GM19035 (cell line): ENCODE data around the gene EMP3.
"Not testable (repeated sequence)": the region's sequence is repeated elsewhere in the genome, so short reads cannot be mapped to it uniquely, and the experiment has no call there.

Experiments used
- ATAC-seq: cut with Tn5 transposase; IDR thresholded peaks from one replicate; pipeline ENCODE4 v1.9.1; 2021; ENCODE audit not compliant: unreplicated experiment

The EMP3 gene

DNA sequence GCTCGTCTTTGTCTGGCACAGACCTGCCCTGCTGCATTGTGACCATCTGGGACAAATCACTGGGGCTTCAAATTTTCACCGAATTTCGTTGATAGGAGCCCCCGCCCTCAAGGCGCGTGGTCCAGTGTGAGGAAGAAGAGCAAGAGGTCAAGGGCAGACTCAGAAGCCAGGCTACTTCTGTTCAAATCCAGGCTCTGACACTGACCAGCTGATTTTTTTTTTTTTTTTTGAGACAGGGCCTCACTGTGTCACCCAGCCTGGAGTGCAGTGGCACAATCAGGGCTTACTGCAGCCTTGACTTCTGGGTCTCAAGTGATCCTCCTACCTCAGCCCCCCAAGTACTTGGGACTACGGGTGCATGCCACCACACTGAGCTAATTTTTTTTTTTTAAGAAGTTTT is 46.0 kb downstream of the EMP3 start:
- no peak for ATAC-seq

DNA sequence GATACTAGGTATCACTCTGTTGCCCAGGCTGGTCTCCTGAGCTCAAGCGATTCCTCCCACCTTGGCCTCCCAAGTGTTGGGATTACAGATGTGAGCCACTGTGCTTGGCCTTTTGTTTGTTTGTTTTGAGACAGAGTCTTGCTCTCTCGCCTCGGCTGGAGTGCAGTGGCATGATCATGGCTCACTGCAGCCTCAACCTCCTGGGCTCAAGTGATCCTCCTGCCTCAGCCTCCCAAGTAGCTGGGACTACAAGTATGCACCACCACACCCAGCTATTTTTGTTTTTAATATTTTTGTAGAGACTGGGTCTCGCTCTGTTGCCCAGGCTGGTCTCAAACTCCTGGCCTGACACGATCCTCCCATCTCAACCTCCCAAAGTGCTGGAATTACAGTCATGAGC is 46.4 kb downstream of the EMP3 start:
- ATAC-seq = not testable (repeated sequence)

DNA sequence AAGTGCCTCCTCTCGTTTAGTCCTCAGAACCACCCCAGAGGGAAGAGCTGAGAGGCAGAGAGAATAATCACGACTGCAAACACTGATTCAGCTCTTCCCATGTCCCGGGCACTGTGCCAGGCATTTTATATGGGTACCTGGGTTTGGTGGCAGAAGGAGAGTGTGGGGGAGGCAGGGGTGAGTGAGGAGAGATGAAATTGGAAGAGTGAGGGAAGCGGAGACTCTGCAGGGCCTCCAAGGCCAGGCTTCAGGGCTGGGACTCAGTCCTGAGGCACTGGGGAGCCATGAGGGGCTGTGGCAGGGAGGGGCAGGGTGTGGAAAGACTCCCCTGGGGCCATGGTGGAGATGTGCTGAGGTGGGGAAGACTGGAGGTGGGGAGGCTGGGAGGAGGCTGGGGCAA is 47.6 kb downstream of the EMP3 start:
- no peak for ATAC-seq

DNA sequence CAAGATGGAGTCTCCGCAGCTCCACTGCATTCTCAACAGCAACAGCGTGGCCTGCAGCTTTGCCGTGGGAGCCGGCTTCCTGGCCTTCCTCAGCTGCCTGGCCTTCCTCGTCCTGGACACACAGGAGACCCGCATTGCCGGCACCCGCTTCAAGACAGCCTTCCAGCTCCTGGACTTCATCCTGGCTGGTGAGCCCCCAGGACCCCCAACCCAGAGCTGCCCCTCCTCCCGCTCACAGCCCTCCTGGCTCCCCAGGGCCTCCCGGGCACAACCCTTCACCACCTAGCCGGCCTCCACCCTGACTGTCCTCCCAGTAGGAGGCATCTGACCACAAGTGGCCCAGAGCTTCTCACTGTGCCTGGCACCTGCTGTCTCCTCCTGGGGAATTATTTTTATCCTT is 48.2 kb downstream of the EMP3 start:
- no peak for ATAC-seq

DNA sequence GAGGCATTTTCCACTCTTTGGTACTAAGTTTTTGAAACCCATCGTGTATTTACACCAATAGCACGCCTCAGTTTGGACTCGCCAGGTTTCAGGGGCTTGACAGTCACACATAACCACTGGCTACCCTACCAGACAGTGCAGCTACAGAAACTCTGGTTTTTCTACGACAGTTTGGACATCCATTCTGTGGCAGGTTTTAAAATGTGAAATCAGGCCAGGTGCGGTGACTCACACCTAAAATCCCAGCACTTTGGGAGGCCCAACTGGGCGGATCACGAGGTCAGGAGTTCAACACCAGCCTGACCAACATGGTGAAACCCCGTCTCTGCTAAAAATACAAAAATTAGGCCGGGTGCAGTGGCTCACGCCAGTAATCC is 52.8 kb downstream of the EMP3 start:
- no peak for ATAC-seq

DNA sequence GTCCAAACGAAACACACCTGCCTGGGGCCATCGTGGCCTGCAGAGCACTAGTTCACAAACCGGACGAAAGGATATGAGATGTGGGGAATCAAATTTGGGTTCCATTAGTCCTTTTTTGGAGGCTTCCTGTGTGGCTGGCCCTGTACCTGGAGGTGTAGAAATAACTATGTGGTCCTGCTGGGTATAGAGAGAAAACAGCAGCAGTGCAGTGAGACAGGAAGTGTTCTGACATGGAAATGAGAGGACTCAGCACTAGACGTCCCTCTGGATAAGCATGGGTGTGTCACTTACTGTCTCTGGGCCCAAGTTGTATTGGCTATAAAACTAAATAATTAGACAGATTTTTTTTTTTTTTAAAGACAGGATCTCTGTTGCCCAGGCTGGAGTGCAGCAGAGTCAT is 53.7 kb downstream of the EMP3 start:
- no peak for ATAC-seq
